ENCODE results near the gene ATXN10.
"Not testable (repeated sequence)": the region's sequence is repeated elsewhere in the genome, so short reads cannot be mapped to it uniquely, and the experiment has no call there.

The ATXN10 gene

GRCh38 chr22:45677063-45677462 lies 5.4 kb downstream of the ATXN10 start:
- no peak for DNase-seq

GRCh38 chr22:45678961-45679912 lies 7.6 kb downstream of the ATXN10 start:
- DNase-seq, result peak in 11 of 56 donors; percentile 2 to 38 (median 15)

DNA sequence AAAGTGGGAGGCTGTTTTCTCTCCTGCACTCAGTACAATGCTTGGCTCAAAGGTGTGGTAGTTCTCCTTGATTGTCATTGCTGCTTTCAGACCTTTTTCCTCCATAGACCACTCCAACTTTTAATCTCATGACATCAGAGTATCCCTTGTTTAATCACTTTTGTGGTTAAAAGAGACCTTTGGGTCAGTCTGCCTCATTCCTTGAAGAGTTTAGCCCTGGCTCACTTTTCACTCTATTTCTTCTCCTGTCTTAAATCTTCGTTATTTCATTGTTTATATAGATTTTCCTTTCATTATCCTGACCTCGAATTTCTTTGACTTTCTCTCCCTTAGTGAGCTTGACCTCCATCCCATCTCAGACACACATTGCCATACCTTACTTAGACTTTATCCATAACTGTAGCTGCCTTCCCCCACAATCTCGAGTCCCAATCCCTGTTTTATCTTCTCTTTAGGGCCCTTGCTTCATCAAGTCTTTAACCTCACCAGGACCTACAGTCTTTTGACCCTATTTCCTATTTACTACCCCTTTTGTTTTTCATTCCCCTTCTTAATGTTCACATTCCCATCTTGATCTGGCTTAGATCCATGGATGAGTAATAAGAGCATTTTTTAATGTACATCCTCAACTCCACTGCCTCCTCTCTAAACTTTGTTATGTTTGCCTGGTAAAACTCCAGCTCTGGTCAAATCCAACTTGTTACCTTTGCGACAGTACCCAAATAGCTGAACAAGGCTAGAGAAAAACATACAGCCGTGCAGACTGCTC lies 9.5 kb downstream of the ATXN10 start:
- no peak for DNase-seq

- DNase-seq, result no peak
These were observed 10.4 kb downstream of the ATXN10 start for GRCh38 chr22:45682064-45682463.

DNA sequence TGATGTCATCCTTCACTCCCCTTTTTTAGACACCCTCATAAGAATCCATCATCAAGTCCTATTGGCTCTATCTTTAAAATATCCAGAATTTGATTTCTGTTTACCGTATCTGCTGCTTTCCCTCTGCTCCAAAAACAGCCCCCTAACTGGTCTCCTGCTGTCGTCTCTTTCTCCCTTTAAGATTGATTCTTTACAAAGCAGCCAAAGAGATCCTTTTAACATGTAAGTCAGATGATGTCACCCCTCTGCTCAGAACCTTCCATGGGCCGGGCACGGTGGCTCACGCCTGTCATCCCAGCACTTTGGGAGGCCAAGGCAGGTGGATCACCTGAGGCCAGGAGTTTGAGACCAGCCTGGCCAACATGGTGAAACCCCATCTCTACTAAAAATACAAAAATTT lies 11.1 kb downstream of the ATXN10 start:
- not testable (repeated sequence) for DNase-seq

GRCh38 chr22:45683248-45683647 lies 11.6 kb downstream of the ATXN10 start:
- DNase-seq, result peak in 1 of 56 donors; percentile 26

DNA sequence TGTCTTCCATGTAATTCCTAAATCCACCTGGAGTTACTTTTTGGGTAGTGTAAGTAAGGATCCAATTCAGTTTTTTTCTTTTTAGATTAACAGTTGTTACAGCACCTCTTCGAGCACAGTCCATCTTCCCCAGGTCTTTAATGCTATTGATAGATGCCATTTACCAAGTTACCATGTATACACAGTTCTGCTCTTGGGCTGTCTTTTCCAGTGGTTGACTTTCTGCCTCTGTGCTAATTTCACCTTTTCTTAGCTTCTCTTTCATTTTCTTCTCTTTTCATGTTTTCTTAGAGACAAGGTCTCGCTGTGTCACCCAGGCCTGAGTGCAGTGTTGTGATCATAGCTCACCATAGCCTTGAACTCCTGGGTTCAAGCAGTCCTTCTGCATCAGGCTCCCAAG lies 12.0 kb downstream of the ATXN10 start:
- DNase-seq, result no peak

GRCh38 chr22:45684169-45684568 lies 12.5 kb downstream of the ATXN10 start:
- no peak for DNase-seq

DNA sequence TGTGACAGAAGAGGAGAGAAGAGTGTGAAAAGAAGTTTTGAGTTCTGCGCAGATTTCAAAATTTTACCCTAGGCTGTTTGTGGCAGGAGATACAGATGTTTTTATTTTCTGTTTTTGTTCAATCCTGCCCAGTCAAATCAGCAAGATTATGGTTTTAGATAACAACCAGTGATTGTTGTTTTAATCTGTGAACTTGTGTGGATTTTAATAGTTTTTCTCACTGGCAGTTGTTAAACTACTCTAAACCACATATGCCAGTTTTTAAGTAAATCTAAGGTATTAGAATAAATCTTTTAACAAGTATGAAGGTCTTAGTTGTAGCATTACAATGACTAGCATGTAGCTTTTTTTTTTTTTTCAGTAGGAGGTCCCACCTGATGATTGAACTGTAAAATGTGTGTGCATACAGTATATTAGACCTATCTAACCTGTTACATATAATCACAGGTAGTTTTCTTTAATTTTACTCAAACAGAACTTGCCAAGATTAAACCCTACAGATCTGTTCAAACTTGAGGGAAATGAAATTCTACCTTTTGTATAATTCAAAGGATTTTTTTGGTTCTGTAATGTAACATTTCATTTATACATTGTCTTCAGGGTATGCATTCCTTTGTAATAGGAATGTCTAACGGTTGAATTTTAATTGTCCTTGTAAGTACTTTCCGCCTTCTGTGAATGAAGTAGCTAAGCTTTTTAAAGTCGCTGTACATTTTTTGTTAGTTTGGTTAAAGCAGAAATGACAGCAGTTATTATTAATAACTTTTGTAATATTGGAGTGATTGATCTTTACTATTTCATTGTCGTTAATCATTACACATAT lies 13.3 kb downstream of the ATXN10 start:
- DNase-seq, result no peak

GRCh38 chr22:45686004-45686403 lies 14.4 kb downstream of the ATXN10 start:
- no peak for DNase-seq

- DNase-seq, result no peak
These were observed 15.2 kb downstream of the ATXN10 start for GRCh38 chr22:45686836-45687235.

DNA sequence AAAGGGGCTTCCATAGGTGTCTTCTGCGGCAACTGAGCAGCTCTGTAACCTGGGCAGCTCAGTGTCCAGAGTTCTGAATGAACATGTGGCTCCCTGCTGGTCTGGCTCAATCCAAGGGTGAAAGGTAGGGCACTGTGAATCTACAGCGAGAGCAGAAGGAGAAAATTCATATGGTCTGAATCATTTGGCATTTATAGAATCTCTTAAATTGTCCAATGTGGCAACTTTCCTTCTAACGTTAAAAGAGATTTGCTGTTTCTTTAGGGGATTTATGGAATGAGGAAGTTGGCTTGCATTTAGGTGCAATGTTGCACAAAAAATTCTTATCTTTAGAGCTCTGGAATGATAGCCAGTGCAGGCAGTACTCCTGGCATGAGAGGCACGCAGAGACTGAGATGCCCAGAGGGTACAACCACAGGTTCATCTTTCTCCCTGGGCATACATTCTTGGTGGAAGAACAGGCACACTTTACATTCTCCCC lies 17.0 kb downstream of the ATXN10 start:
- no peak for DNase-seq

- no peak for DNase-seq
These were observed 17.6 kb downstream of the ATXN10 start for GRCh38 chr22:45689211-45689610.

DNA sequence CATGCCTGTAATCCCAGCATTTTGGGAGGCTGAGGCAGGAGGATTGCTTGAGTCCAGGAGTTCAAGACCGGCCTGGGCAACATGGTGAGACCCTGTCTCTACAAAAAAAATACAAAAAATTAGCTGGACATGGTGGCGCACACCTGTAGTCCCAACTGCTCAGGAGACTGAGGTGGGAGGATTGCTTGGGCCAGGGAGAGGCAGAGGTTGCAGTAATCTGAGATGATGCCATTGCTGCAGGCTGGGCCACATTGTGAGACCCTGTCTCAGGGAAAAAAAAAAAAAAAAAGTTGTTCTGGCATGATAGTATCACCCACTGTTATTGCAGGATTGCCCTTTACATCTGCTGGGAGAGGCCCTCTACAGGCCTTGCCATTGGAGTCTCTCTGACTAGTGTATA lies 18.4 kb downstream of the ATXN10 start:
- DNase-seq, result no peak

- no peak for DNase-seq
These were observed 20.9 kb downstream of the ATXN10 start for GRCh38 chr22:45692549-45692948.

DNA sequence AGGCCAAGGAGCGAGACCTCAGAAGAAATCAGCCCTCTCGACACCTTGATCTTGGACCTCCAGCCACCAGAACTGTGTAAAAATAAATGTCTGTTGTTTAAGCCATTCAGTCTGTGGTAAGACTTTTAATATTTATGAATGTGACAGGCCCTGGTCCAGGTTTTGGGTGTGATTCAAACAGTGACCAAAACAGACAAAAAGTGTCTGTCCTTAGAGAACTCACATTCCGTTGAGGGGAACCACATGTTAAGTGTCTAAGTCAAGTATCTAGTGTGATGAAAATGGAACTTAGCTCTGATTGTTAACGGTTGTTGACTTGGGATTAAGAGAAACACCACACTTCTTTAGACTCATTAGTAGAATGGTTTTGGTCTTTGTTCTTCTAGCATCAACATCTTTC lies 22.2 kb downstream of the ATXN10 start:
- DNase-seq, result no peak

- DNase-seq, result peak in 8 of 56 donors; percentile 1 to 31 (median 11)
These were observed 24.6 kb downstream of the ATXN10 start for GRCh38 chr22:45696227-45696626.

DNA sequence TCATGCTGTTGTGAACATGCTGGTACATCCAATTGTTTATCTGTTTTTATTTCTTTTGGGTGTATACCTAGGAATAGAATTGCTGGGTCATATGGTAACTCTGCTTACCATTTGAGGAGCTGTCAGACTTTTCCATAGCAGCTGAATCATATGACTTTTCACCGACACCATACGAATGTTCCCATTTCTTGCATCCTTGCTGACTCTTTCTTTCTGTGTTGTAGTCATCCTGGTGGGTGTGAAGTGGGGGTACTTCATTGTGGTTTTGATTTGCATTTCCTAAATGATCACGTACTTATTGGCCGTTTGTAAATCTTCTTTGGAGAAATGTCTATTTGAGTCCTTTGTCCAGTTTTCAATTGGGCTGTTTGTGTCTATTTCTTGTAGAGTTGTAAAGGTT lies 26.5 kb downstream of the ATXN10 start:
- DNase-seq, result no peak

DNA sequence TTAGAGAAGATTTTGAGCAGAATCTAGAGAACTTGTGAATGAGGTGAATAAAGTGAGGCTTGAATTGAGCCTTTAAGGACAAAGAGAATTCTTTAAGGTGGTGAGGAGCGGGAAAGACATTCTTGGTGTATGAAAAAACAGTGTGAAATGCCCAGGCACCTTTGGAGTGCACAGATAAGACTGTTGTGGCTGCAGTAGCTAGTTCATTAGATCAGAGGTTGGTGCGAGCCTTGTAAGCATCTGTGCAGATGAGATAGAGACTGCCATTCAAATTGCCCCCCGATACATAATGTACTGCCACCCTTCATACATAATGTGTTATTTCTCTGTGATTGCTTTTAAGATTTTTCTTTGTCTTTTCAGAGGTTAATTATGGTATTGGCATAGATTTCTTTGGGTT lies 31.3 kb downstream of the ATXN10 start:
- no peak for DNase-seq

DNA sequence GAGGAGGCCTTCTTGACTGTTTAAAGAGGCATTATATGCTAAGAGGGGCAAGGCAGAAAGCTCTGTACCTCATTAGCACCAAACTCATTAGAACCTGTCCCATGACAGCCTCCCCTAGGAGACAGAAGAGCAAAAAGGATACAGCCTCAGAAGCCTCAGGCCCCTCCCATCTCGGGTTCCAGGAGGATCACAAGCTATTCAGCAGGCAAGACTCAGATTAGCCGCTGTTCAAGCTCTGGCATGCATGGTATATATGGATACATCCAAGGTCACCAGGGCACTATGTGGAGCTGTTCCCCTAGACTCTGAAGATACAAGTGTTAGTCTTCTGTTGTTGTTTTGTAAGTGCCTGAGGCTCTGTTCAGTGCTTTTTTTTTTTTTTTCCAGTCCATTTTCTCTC lies 32.1 kb downstream of the ATXN10 start:
- DNase-seq, result no peak

DNA sequence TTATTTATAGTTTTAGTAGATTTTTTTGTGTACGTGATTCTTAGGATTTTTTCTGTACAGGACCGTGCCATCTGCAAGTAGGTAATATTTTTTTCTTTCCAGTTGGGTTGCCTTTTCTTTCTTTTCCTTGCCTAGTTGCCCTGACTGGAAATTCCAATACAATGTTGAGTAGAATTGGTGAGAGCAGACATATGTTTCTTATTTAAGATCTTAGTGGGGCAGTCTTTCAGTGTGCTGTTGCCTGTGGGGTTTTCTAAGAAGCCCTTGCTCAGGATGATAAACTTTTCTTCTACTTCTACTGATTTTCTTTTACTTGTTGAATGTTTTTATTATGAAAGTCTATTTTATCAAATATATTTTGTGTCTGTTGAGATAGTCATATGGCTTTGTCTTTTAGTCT lies 33.0 kb downstream of the ATXN10 start:
- no peak for DNase-seq

Measured in amygdala (tissue), 56 donors.